ENCODE data around the gene TCHP. TPM values are rescaled to one million over a fixed set of nuclear protein-coding genes. Genes with fewer than 3 reads are reported as not detected.

The TCHP gene
- polyA plus RNA-seq, 1 experiment, result 9.1 TPM

GRCh38 chr12:109892165-109892715 lies 7.8 kb upstream of the TCHP start:
- Histone ChIP-seq H3K9me3 (ENCODE audit: control insufficient read depth, insufficient read depth, low read length) (no peaks in the 10 kb centered on the region), H3K4me3 (ENCODE audit: low read depth, low read length) (no peak overlapping the region), H3K27me3 (ENCODE audit: control insufficient read depth, insufficient read depth, low read length) (no peaks in the 10 kb centered on the region), H3K27ac (ENCODE audit: low read depth, low read length) (no peak overlapping the region)
- ChIA-PET POLR2A (no interaction called here), CTCF (no interaction called here)
- no peak for TF ChIP-seq CTCF (IDR thresholded peaks at IDR 0.05; ENCODE audit: low read depth, low read length)
- no peak for DNase-seq (ENCODE audit: low read depth, low spot score)

GRCh38 chr12:109892748-109893147 lies 7.3 kb upstream of the TCHP start:
- Histone ChIP-seq H3K4me3 (ENCODE audit: low read depth, low read length) (no peak overlapping the region), H3K27me3 (ENCODE audit: control insufficient read depth, insufficient read depth, low read length) (no peaks in the 10 kb centered on the region), H3K9me3 (ENCODE audit: control insufficient read depth, insufficient read depth, low read length) (no peaks in the 10 kb centered on the region), H3K27ac (ENCODE audit: low read depth, low read length) (no peak overlapping the region)
- ChIA-PET CTCF (no interaction called here), POLR2A (no interaction called here)
- DNase-seq (ENCODE audit: low read depth, low spot score), result no peak
- TF ChIP-seq CTCF (IDR thresholded peaks at IDR 0.05; ENCODE audit: low read depth, low read length), result no peak

GRCh38 chr12:109893261-109893995 lies 6.6 kb upstream of the TCHP start:
- DNase-seq (ENCODE audit: low read depth, low spot score), result no peak
- H3K27ac ChIP-seq (ENCODE audit: low read depth, low read length), result no peak overlapping the region
- H3K9me3 ChIP-seq (ENCODE audit: control insufficient read depth, insufficient read depth, low read length), result no peaks in the 10 kb centered on the region
- ChIA-PET POLR2A (no interaction called here), CTCF (interaction anchor here (1.0 kb wide), 1 partner anchor 13 kb away, joined by 3 read pairs; no protein-coding TSS in a partner anchor)
- TF ChIP-seq CTCF (IDR thresholded peaks at IDR 0.05; ENCODE audit: low read depth, low read length), result no peak
- no peak overlapping the region for H3K4me3 ChIP-seq (ENCODE audit: low read depth, low read length)
- no peaks in the 10 kb centered on the region for H3K27me3 ChIP-seq (ENCODE audit: control insufficient read depth, insufficient read depth, low read length)

GRCh38 chr12:109894939-109895338 lies 5.1 kb upstream of the TCHP start:
- Histone ChIP-seq H3K27ac (ENCODE audit: low read depth, low read length) (no peak overlapping the region), H3K4me3 (ENCODE audit: low read depth, low read length) (no peak overlapping the region), H3K9me3 (ENCODE audit: control insufficient read depth, insufficient read depth, low read length) (no peaks in the 10 kb centered on the region), H3K27me3 (ENCODE audit: control insufficient read depth, insufficient read depth, low read length) (no peaks in the 10 kb centered on the region)
- ChIA-PET CTCF (interaction anchor here (0.6 to 0.7 kb wide), 2 partner anchors 41 to 326 kb away, joined by 3 to 6 read pairs; no protein-coding TSS in a partner anchor), POLR2A (interaction anchor here (0.7 kb wide), 1 partner anchor 15 kb away, joined by 5 read pairs; no protein-coding TSS in a partner anchor)
- no peak for DNase-seq (ENCODE audit: low read depth, low spot score)
- no peak for TF ChIP-seq CTCF (IDR thresholded peaks at IDR 0.05; ENCODE audit: low read depth, low read length)

GRCh38 chr12:109896188-109896587 lies 3.9 kb upstream of the TCHP start:
- Histone ChIP-seq H3K27me3 (ENCODE audit: control insufficient read depth, insufficient read depth, low read length) (no peaks in the 10 kb centered on the region), H3K27ac (ENCODE audit: low read depth, low read length) (no peak overlapping the region), H3K4me3 (ENCODE audit: low read depth, low read length) (no peak overlapping the region), H3K9me3 (ENCODE audit: control insufficient read depth, insufficient read depth, low read length) (no peaks in the 10 kb centered on the region; the same call in 1 of the 2 replicates)
- TF ChIP-seq CTCF (IDR thresholded peaks at IDR 0.05; ENCODE audit: low read depth, low read length), result no peak
- DNase-seq (ENCODE audit: low read depth, low spot score), result no peak
- ChIA-PET CTCF (no interaction called here), POLR2A (no interaction called here)
